Nephron progenitor cell (in vitro differentiated cells): ENCODE results near the gene GNG10.

Experiments
- DNase-seq: peaks from one replicate; pipeline ENCODE4 v3.0.0; 2021
- H3K27ac Mint-ChIP-seq: 2 replicates; pipeline ENCODE4 v1.8.0; 2021; ENCODE audit warnings: mild to moderate bottlenecking, moderate library complexity, mixed read lengths
- H3K27me3 Mint-ChIP-seq: 2 replicates; pipeline ENCODE4 v1.8.0; 2021; ENCODE audit warnings: mild to moderate bottlenecking, low read depth, mixed read lengths; ENCODE audit not compliant: poor library complexity
- H3K36me3 Mint-ChIP-seq: 2 replicates; pipeline ENCODE4 v1.8.0; 2021; ENCODE audit warnings: low read depth, mixed read lengths
- H3K4me1 Mint-ChIP-seq: 2 replicates; pipeline ENCODE4 v1.8.0; 2021; ENCODE audit warnings: mixed read lengths
- H3K4me3 Mint-ChIP-seq: 2 replicates; pipeline ENCODE4 v1.8.0; 2021; ENCODE audit warnings: mild to moderate bottlenecking, moderate library complexity, mixed read lengths
- H3K9me3 Mint-ChIP-seq: 2 replicates; pipeline ENCODE4 v1.8.0; 2021; ENCODE audit warnings: mild to moderate bottlenecking, moderate library complexity, mixed read lengths
- CTCF ChIP-seq: fragments of 200-600 bp; sonication (generic); IDR thresholded peaks from 2 replicates; pipeline ENCODE4 v1.5.0; 2021; ENCODE audit warnings: antibody characterized with exemption

GNG10 gene

GRCh38 chr9:111645806-111646205 lies 15.6 kb upstream of the GNG10 start:
- TF ChIP-seq CTCF, result no peak
- no peak overlapping the region for H3K27ac Mint-ChIP-seq
- no peaks in the 10 kb centered on the region for H3K27me3 Mint-ChIP-seq
- no peak overlapping the region for H3K4me3 Mint-ChIP-seq
- H3K36me3 Mint-ChIP-seq, result peaks cover 60% of the 10 kb centered on the region
- H3K9me3 Mint-ChIP-seq, result peaks cover 4% of the 10 kb centered on the region
- no peaks in the 10 kb centered on the region for H3K4me1 Mint-ChIP-seq
- DNase-seq, result no peak

GRCh38 chr9:111646417-111646816 lies 15.0 kb upstream of the GNG10 start:
- no peak for TF ChIP-seq CTCF
- H3K36me3 Mint-ChIP-seq, result peaks cover 60% of the 10 kb centered on the region
- H3K27ac Mint-ChIP-seq, result no peak overlapping the region
- no peaks in the 10 kb centered on the region for H3K4me1 Mint-ChIP-seq
- peaks cover 4% of the 10 kb centered on the region for H3K9me3 Mint-ChIP-seq
- no peaks in the 10 kb centered on the region for H3K27me3 Mint-ChIP-seq
- DNase-seq, result no peak
- H3K4me3 Mint-ChIP-seq, result no peak overlapping the region

GRCh38 chr9:111648066-111648465 lies 13.3 kb upstream of the GNG10 start:
- no peaks in the 10 kb centered on the region for H3K27me3 Mint-ChIP-seq
- no peak overlapping the region for H3K27ac Mint-ChIP-seq
- peaks cover 57% of the 10 kb centered on the region for H3K36me3 Mint-ChIP-seq
- no peaks in the 10 kb centered on the region for H3K4me1 Mint-ChIP-seq
- no peak overlapping the region for H3K4me3 Mint-ChIP-seq
- no peaks in the 10 kb centered on the region for H3K9me3 Mint-ChIP-seq
- no peak for TF ChIP-seq CTCF
- DNase-seq, result no peak

GRCh38 chr9:111649016-111649415 lies 12.4 kb upstream of the GNG10 start:
- H3K36me3 Mint-ChIP-seq, result peaks cover 56% of the 10 kb centered on the region
- H3K9me3 Mint-ChIP-seq, result no peaks in the 10 kb centered on the region
- no peak overlapping the region for H3K27ac Mint-ChIP-seq
- no peaks in the 10 kb centered on the region for H3K4me1 Mint-ChIP-seq
- H3K27me3 Mint-ChIP-seq, result no peaks in the 10 kb centered on the region
- TF ChIP-seq CTCF, result no peak
- no peak for DNase-seq
- H3K4me3 Mint-ChIP-seq, result no peak overlapping the region

GRCh38 chr9:111657051-111657450 lies 4.4 kb upstream of the GNG10 start:
- TF ChIP-seq CTCF, result no peak
- H3K9me3 Mint-ChIP-seq, result no peaks in the 10 kb centered on the region
- peak overlapping the region; percentile 45 for H3K27ac Mint-ChIP-seq
- DNase-seq, result no peak
- H3K36me3 Mint-ChIP-seq, result peaks cover 22% of the 10 kb centered on the region
- H3K4me1 Mint-ChIP-seq, result peaks cover 4% of the 10 kb centered on the region
- H3K27me3 Mint-ChIP-seq, result peaks cover 12% of the 10 kb centered on the region
- no peak overlapping the region for H3K4me3 Mint-ChIP-seq

- Mint-ChIP-seq H3K4me1 (peaks cover 21% of the 10 kb centered on the region), H3K27ac (no peak overlapping the region), H3K9me3 (no peaks in the 10 kb centered on the region), H3K4me3 (no peak overlapping the region), H3K27me3 (peaks cover 15% of the 10 kb centered on the region), H3K36me3 (peaks cover 18% of the 10 kb centered on the region)
- no peak for TF ChIP-seq CTCF
- DNase-seq, result no peak
These were observed 2.5 kb upstream of the GNG10 start for GRCh38 chr9:111658943-111659342.
